ENCODE measurements around the gene LRMDA. TPM values are rescaled to one million over a fixed set of nuclear protein-coding genes. Genes with fewer than 3 reads are reported as not detected.

The LRMDA gene
- total RNA-seq, 4 donors from 2014 or later = 1.4 to 23.1 (median 3.6) TPM

GRCh38 chr10:76558586-76558985 is 1127.2 kb downstream of the LRMDA start:
- no peak overlapping the region for H3K27ac ChIP-seq
- no peaks in the 10 kb centered on the region for H3K4me1 ChIP-seq
- H3K27me3 ChIP-seq = no peaks in the 10 kb centered on the region
- no peak overlapping the region for H3K4me3 ChIP-seq
- TF ChIP-seq POLR2A (IDR thresholded peaks at IDR 0.05) (no peak), CTCF (IDR thresholded peaks at IDR 0.05) (no peak)
- H3K9me3 ChIP-seq = no peaks in the 10 kb centered on the region
- H3K36me3 ChIP-seq = no peaks in the 10 kb centered on the region
- peak in 1 of 3 donors; percentile 49 for DNase-seq

- peak overlapping the region in 1 of 4 donors; percentile 27 for H3K27ac ChIP-seq
- no peak overlapping the region for H3K4me3 ChIP-seq
- DNase-seq = no peak
- no peaks in the 10 kb centered on the region for H3K9me3 ChIP-seq
- TF ChIP-seq POLR2A (IDR thresholded peaks at IDR 0.05) (no peak), CTCF (IDR thresholded peaks at IDR 0.05) (no peak)
- H3K27me3 ChIP-seq = no peaks in the 10 kb centered on the region
- H3K36me3 ChIP-seq = no peaks in the 10 kb centered on the region
- H3K4me1 ChIP-seq = no peaks in the 10 kb centered on the region
Measured at GRCh38 chr10:76558996-76559891, 1127.8 kb downstream of the LRMDA start.

DNA sequence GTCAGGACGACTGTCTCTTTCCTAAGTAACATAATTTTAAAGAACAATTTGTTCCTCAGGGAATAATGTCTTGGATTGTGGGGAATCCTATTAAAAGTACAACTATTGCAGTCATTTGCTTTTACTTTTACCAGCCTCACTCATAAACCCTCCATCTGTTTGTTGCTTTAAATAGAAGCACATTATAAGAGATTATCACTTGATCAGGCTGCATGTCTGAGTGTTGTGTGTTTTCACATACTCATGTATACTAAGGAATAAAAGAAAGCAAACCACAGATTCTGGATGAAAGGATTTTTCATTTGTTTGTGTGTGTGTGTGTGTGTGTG is 1128.4 kb downstream of the LRMDA start:
- Histone ChIP-seq H3K9me3 (no peaks in the 10 kb centered on the region), H3K36me3 (no peaks in the 10 kb centered on the region), H3K4me3 (no peak overlapping the region), H3K4me1 (no peaks in the 10 kb centered on the region), H3K27me3 (no peaks in the 10 kb centered on the region), H3K27ac (peak overlapping the region in 1 of 4 donors; percentile 27)
- no peak for TF ChIP-seq POLR2A (IDR thresholded peaks at IDR 0.05)
- TF ChIP-seq CTCF (IDR thresholded peaks at IDR 0.05) = no peak
- DNase-seq = no peak

GRCh38 chr10:76560338-76560737 is 1128.9 kb downstream of the LRMDA start:
- no peaks in the 10 kb centered on the region for H3K9me3 ChIP-seq
- no peak for TF ChIP-seq POLR2A (IDR thresholded peaks at IDR 0.05)
- no peak for TF ChIP-seq CTCF (IDR thresholded peaks at IDR 0.05)
- H3K36me3 ChIP-seq = no peaks in the 10 kb centered on the region
- no peaks in the 10 kb centered on the region for H3K27me3 ChIP-seq
- no peak for DNase-seq
- H3K4me1 ChIP-seq = no peaks in the 10 kb centered on the region
- no peak overlapping the region for H3K4me3 ChIP-seq
- H3K27ac ChIP-seq = no peak overlapping the region

DNA sequence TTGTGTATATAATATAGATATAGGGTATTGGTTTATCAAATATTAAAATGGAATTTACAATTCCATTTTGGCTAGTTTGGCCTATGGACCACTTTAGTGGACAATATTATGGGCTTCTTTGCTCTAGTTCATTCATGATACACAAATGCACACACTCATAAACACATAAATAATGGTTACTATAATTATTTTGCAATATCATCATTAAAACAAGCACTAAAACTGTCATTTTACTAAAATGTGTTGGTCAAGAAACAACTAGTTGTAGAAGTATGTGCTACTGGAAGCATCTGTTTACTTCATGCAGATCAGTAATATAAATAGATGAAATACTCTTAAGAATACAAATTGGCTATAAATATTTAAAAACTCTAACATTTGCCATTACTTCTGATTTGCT is 1131.9 kb downstream of the LRMDA start:
- Histone ChIP-seq H3K27ac (no peak overlapping the region), H3K4me1 (no peaks in the 10 kb centered on the region), H3K27me3 (no peaks in the 10 kb centered on the region), H3K36me3 (no peaks in the 10 kb centered on the region), H3K9me3 (no peaks in the 10 kb centered on the region), H3K4me3 (no peak overlapping the region)
- no peak for TF ChIP-seq CTCF (IDR thresholded peaks at IDR 0.05)
- no peak for TF ChIP-seq POLR2A (IDR thresholded peaks at IDR 0.05)
- no peak for DNase-seq
